Hepatic stellate cell (primary cell): ENCODE data around the gene GPR139.

Experiments used
- DNase-seq: peaks from one replicate; pipeline ENCODE4 v3.0.0; 2011; ENCODE audit warnings: low spot score

Gene GPR139

DNA sequence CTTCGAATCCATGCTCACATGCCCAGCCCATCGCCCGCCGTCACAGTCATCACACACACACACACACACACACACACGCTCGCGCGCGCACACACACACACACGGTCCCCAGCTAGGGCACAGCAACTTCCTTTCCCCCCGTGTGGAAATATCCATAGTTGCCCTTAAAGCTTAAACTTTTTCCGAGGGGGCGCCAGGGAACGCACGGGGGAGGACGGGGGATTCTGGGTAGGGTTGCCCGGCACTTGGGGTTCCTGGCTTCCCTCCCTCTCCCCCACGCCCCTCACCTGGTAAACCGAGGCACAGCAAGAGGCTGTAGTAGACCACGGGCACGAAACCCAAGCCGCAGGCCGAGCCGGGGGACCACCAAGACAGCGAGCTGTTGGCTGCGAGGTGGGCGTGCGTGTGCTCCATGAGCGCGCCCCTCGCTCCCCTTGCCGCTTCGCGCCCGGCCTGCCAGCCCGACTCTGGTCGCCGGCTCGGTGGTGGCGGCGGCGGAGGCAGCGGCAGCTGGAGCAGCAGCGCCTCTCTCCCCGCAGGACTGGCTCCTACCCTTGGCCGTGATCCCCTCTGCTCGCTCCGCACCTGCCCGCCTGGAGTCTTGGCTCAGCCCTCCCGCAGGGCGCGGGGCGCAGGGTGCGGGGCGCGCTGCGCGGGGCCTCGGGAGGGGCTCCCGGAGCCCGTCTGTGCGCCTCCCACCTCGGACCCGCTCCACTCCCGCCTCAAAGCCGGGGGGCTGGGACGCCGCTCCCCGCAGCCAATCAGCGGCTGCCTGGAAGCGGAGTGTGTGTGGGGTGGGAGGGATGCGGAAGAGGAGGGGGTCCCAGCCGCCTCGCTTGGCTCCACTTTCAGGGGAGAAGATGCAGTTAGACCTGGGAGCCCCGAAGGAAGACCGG is at the start of gene GPR139:
Gene GPR139 (minus strand): TSS at position 688 of the 896 bp plus-strand sequence. CDS start 274 bp downstream, at position 414.
- no peak for DNase-seq

GRCh38 chr16:20122011-20122410 is 48.3 kb upstream of the GPR139 start:
- no peak for DNase-seq

GRCh38 chr16:20114356-20114755 is 40.7 kb upstream of the GPR139 start:
- DNase-seq = no peak

DNA sequence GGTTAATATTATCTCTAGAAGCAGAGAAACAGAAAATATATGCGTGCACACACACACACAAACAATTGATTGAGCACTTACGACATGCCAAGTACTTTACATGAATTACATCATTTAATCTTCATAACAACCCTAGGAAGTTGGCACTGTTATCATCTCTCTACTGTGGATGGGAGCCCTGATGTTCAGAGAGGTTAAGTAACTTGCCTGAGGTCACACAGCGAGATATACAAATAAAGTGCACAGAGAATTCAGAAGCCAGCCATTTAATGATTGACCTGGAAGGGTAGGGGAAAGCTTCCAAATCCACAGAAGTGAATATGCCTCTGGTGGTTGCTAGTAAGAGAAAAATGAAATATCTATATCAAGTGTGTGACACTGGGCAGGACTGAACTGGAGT is 37.5 kb upstream of the GPR139 start:
- DNase-seq = no peak

GRCh38 chr16:20107083-20107482 is 33.4 kb upstream of the GPR139 start:
- no peak for DNase-seq

- DNase-seq = no peak
These were observed 31.0 kb upstream of the GPR139 start for GRCh38 chr16:20104563-20105183.

GRCh38 chr16:20102521-20102920 is 28.8 kb upstream of the GPR139 start:
- no peak for DNase-seq

DNA sequence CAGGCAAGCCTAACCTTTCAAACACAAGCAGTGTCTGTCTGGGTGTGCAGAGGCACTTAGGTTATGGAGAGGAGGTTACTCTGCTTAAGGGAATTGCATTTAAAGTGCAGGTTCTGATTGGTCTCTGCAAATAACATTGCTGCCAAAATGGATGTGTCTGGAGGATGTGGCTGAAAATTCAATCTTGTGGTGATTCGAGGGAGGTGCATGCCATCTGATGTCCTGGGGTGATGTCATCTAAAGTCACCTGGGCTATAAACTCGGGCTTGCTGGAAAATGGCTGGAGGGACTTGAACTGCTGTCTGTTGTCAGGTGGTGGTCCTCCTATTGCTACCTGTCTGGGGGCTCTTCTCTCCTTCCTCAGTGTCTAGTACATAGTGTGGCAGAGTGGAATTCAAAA is 28.3 kb upstream of the GPR139 start:
- no peak for DNase-seq

DNA sequence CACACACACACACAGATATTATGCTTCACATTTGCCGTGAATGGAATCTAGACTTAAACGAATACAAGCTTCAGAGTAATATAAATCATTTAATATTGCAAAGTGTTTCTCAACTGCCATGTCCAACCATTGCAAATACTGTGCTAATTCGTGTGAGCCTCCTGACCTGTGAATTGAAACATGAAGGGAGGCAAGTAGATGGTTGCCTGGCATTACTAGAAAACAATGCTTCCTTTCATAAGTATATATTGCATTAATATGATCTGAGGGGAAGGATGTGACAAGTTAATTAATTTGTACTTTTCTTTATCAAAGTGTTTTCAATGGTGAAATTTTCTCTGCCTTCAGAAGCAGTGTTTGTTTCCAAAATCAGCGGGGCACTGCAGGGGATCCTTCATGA is 25.7 kb upstream of the GPR139 start:
- no peak for DNase-seq

- no peak for DNase-seq
These were observed 20.5 kb upstream of the GPR139 start for GRCh38 chr16:20094157-20094556.

GRCh38 chr16:20089246-20089965 is 15.7 kb upstream of the GPR139 start:
- no peak for DNase-seq

DNA sequence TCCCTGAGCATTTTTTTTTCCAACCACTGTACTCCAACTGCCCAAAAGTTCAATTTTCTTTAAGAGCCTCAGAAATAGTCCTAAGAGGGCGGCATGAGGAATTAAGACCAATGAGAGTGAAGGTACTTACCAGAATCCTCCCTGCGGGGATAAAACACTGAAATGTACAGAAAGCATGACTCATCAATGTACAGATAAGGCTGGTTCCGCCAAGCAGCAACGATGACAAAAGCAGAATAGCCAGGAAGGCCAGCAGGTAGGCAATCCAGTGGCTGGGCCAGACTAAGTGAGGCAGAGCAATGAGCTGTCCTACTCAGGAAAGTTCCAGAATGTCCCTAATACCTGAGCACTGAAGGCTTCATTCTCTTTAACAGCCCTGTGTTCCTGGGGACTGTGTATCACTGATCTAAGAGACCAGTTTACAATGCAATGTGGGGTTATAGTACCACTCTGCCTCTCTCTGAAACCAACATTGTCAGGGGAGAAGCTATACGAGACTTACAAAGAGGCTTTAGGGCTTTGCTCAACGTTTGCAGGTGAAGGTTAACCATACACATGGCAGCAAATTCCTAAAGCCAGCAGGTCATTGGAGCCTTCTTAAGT is 11.0 kb upstream of the GPR139 start:
- no peak for DNase-seq

GRCh38 chr16:20079106-20079505 is 5.4 kb upstream of the GPR139 start:
- DNase-seq = no peak

- no peak for DNase-seq
These were observed 1.6 kb upstream of the GPR139 start for GRCh38 chr16:20075243-20075642.

DNA sequence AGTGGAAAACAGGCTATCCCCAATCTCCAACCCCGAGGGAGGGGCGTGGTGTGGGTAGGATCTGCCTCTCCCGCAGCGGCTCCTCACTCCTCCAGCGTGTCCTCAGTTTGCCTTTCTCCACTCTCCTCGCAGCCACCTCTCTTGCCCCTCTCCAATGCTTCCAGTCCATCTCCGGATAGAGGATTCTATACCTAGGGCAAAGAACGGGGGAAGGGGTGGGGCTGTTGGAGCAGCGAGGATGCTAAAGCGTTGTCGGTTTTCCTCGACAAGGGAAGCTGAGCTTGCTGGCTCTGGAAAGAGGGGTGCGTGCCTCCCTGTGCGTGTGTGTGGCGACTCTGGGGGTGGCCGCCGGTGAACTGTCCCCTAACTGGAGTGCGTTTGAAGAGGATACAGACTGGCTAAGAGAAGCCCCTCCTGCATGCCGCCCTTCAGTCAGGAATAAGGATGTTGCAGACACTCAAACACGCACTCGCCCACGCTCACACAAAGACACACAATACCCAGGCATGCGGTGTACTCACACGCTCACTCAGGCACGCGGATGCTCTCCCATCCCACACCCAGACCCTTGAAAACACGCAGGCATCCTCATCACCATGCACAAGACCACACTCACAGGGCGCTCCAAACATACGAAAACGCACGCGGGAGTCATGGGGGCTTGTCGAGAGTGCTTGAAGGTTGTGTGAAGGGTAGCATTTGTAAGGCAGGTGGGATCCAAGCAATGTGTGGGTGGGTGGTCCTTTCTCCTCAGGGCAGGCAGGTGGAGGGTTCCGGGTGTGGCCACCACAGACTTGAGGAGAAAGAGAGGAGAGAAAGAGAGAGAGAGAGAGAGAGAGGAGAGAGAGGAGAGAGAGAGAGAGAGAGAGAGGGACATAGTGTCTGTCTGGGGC is 655 bp upstream of the GPR139 start:
- no peak for DNase-seq

DNA sequence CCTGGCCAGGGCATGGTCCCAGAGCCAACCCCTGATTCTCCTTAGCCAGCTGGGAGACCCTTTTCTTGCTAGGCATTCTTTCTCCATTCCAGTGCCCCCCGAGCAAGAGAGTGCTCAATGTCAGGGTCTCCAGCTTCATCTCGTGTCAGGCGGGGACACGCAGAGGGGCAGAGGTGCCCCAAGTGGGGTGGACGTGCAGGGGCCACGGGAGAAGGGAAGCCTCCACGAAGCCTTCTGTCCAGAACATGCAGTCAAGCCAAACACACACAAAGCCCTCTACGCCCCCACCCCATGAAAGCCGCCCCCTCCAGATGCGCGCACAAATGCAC is 852 bp downstream of the GPR139 start:
- no peak for DNase-seq

DNA sequence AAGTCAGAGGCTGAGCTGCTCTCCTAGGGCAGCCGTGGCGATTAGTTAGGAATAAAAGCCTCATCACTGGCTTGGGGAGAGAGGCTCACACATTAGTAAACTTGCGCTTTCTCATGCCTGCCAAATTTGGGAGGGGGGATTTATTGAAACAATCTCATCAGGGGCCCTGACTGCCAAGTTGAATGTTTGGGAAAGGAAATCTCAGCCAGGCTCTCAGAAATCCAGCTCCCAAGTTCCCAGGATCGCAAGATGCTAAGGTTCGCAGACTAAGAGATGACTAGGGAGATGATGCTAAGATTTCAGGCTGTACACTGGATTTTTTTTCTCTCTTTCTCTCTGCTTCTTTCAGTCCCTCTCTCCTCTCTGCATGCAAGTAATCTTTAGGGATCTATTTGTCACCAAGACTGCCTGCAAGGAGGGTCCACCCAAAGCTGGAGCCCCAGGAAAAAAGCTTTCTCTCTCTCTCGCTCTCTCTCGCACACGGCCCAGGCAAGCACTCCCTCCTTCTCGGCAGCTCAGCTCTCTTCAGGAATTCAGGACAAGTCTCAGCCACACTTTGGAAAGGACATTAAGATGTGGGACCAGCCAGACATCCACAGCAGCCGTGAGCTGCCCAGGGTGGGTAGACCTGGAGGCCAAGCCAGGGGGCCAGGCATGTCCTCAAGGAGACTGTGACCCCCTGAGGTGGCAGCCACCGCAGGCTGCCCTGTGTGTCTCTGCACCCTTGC is 1.4 kb downstream of the GPR139 start:
- no peak for DNase-seq

DNA sequence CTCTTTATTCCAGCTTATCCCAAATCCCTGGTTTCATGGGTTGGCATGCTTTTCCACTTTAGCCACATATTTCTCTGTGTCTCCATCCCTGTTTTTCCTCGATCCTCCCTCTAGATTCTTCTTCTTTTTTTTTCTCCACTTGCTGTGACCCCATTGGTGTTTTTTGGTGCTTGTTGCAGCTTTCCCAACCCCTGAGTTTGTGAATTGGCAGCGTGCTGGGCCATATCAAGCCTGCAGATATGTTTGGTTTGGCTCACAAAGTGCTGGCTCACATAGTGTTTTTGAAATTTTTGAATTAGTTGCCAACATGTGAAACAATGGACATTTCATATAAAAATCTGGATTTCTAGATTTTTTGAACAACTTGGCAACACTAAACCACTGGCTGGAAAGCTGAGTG is 8.8 kb downstream of the GPR139 start:
- DNase-seq = no peak

DNA sequence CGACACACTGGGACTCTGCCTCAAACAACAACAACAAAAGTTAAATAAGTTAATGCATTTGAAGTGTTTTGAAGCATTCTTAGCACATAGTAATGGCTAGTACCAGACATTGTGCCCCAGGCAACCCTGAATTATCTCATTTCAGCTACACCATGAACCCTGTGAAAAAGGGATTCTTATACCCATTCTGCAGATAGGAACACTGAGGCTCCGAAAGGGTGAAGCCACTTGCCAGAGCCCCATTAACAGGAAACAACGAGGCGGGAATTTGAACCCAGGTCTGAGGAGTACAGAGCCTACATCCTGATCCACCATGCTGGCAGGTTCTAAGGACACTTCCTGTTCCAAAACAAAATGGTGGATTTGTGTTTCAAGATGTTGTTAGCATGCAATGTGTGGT is 9.2 kb downstream of the GPR139 start:
- no peak for DNase-seq

DNA sequence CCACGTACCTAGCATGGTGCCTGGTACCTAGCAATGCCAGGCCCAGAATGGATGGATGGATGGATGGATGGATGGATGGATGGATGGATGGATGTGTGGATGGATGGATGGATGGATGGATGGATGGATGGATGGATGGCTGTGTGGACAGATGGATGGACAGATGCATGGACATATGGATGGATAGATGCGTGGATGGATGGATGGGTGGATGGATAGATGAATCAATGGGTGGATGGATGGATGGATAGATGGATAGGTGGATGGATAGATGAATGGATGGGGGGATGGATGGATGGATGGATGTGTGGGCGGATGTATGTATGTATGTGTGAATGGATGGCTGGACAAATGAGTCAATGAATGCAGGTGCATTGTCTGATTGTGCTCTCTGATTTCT is 12.6 kb downstream of the GPR139 start:
- DNase-seq = no peak

DNA sequence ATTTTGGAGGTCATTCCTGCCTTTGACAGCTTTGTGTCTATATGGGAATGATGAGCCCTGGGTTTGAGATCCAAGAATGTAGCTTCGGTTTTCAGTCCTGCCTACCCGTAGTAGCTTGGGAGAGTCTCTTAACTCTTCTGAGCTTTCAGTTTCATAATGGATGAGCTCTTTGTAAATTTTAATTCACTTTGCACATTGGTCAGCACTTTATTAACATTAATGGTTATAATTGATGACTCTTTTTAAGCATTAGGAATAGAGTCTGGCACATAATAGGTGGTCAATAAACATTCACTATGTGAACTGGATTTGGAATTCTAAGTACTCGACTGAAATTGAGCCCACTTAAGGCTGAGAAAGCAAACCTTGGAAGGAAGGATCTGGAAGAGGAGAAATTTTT is 17.3 kb downstream of the GPR139 start:
- no peak for DNase-seq
